GM10847 (cell line): ENCODE measurements around the gene SPEG.

Experiments used
- POLR2A ChIP-seq: IDR thresholded peaks from 2 replicates; pipeline ENCODE4 v1.6.1; 2011; ENCODE audit not compliant: insufficient read length; ENCODE audit errors: extremely low read depth

Gene SPEG

GRCh38 chr2:219460424-219460926, 25.8 kb downstream of the SPEG start:
- TF ChIP-seq POLR2A = no peak

DNA sequence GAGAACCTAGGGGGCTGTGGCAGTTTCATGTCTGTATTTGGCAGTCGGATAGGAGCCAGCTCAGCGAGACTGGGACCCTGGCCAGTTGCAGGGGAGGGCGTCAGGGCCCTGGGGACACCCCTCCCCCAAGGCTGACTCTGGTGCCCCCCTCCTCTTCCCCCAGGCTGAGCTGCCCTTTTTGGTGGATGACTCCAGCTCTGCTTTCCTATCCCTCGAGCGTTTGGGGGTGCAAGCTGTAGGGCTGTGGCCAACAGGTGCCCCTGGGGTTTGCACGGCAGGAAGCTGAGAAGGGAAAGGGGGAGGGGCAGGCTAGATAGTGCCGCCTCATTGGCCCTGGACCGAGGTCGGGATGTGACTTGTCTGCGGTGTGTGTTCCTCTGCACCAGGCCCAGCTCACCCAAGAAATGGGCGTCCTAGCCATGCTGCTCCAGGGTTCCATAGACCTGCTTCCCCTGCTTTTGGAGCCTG, 26.4 kb downstream of the SPEG start:
- TF ChIP-seq POLR2A = no peak

GRCh38 chr2:219461669-219462068, 27.0 kb downstream of the SPEG start:
- TF ChIP-seq POLR2A = no peak

DNA sequence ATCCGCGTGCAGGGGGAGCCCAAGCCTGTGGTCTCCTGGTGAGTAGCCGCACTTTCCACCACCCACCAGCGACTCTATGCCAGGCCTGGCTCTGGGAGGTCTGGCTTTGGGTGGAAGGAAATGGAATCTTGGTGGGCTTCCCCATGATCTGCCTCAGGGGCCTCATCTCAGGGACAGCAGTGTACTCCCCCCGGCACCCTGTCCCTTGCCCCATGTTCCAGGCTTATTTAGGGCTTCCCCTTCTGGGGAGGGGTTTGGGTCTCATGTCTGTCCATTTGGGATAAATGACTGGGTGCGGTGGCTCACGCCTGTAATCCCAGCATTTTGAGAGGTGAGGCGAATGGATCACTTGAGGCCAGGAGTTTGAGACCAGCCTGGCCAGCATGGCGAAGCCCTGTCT, 27.7 kb downstream of the SPEG start:
- TF ChIP-seq POLR2A = no peak

DNA sequence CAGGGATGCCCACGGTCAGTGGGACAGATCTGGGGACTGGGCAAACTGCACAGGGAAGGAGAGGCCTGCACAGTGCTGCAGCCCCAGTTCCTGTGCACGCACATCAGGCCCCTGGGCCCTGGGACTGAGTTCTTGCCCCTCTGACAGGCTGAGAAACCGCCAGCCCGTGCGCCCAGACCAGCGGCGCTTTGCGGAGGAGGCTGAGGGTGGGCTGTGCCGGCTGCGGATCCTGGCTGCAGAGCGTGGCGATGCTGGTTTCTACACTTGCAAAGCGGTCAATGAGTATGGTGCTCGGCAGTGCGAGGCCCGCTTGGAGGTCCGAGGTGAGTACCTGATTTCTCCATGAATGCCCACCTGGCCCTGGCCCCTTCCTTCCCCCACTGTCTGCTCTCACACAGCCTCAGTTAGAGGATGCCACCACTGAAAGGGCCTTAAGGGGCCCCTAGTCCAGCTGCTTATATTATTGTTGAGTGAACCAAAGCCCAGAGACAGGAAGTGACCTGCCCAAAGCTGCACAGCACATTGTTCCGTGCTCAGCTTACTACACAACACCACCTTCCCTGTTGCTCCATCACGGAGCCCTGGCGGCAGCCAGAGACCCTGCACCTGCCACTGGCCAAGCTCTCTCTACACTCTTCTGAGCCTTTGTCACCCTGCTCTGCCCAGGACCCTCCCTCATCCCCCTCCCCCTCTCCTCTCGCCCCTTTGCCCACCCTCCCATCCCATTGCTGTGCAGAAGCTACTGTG, 29.8 kb downstream of the SPEG start:
- no peak for TF ChIP-seq POLR2A

- TF ChIP-seq POLR2A = no peak
Measured at GRCh38 chr2:219465659-219466561, 31.3 kb downstream of the SPEG start.

GRCh38 chr2:219466816-219467735, 32.4 kb downstream of the SPEG start:
- TF ChIP-seq POLR2A = no peak

- no peak for TF ChIP-seq POLR2A
Measured at GRCh38 chr2:219467736-219468075, 33.1 kb downstream of the SPEG start.

GRCh38 chr2:219468410-219469185, 34.0 kb downstream of the SPEG start:
- no peak for TF ChIP-seq POLR2A

DNA sequence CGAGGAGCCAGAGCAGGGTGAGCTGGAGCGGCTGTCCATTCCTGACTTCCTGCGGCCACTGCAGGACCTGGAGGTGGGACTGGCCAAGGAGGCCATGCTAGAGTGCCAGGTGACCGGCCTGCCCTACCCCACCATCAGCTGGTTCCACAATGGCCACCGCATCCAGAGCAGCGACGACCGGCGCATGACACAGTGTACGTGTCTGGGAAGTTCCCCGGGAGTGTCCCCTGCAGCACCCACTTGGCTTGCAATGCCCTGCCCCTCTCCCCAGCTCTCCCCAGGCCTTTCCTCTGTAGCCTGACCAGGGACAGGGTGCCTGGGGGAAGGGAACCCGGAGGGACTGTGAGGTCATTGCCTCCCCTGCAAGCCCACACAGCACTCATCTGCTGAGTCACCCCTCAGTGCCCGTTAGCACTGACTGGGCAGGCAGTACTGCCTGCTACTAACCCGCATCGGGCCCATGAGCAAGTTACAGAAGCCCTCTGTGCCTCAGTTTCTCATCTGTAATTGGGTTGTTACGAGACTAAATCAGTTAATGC, 34.6 kb downstream of the SPEG start:
- no peak for TF ChIP-seq POLR2A

- no peak for TF ChIP-seq POLR2A
Measured at GRCh38 chr2:219470429-219470828, 35.8 kb downstream of the SPEG start.

DNA sequence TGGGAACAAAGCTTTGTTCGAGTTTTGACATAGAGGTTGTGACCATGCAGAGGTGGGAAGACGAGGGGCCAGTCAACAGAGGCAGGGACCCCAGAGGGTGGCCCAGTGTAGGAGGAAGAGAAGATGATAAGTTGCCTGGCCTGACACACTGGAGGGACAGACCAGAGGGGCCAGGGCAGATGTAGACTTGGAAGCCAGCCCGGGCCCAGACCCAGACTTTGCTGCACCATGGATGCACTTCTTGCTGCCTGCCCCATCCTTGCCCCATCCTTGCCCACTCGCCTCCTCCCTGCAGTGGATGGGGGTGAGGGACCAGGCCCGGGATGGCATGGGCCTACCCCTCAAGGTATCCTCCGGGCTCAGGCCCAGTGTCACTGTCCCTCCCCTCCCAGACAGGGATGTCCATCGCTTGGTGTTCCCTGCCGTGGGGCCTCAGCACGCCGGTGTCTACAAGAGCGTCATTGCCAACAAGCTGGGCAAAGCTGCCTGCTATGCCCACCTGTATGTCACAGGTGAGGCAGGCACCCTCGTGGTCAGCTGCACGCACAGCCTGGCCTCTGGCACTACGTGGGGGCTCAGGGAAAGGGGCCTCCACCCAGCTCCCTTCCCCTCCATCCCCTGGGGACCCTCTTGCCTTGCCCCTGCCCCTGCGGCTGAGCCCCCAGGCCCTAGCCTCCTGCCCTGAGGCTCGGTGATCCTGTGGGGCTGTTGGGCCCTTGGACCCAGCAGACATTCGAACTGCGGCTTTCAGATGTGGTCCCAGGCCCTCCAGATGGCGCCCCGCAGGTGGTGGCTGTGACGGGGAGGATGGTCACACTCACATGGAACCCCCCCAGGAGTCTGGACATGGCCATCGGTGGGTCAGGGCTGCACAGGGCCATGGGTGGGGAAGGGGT, 37.1 kb downstream of the SPEG start:
- TF ChIP-seq POLR2A = no peak

GRCh38 chr2:219472629-219473187, 38.1 kb downstream of the SPEG start:
- no peak for TF ChIP-seq POLR2A
